Kidney (tissue), 14 donors: Measurements from ENCODE around the gene SDK1. TPM values are rescaled to one million over a fixed set of nuclear protein-coding genes. Genes with fewer than 3 reads are reported as not detected.

Source experiments
- DNase-seq, 5 donors: peaks; one replicate each; pipeline ENCODE4 v3.0.0-alpha.2; 2013 to 2020
- FAIRE-seq: peaks from 2 replicates; lab custom pipeline; 2012; peaks lifted over from hg19 to GRCh38; lab: Jason Lieb, UNC
- H3K27ac ChIP-seq, 2 donors: one replicate each; pipeline ENCODE4 v1.7.0; 2013; ENCODE audit warnings: low read depth in 2 of 2, low read length in 2 of 2, inconsistent platforms in 1 of 2
- H3K27me3 ChIP-seq: one replicate; pipeline ENCODE4 v1.7.1; 2013; ENCODE audit warnings: low read length, inconsistent platforms; ENCODE audit not compliant: control insufficient read depth, insufficient read depth
- H3K36me3 ChIP-seq, 3 donors: one replicate each; pipeline versions ENCODE4 v1.7.0 to v1.7.1; 2013; ENCODE audit warnings: low read length in 3 of 3, control low read depth in 1 of 3, inconsistent platforms in 1 of 3; ENCODE audit not compliant: insufficient read depth in 3 of 3, control insufficient read depth in 2 of 3
- H3K4me1 ChIP-seq, 3 donors: one replicate each; pipeline versions ENCODE4 v1.7.0 to v1.7.1; 2013; ENCODE audit warnings: low read length in 3 of 3, inconsistent platforms in 1 of 3, low read depth in 1 of 3; ENCODE audit not compliant: control insufficient read depth in 2 of 3, insufficient read depth in 2 of 3
- H3K4me3 ChIP-seq, 3 donors: one replicate each; pipeline versions ENCODE4 v1.7.0 to v1.8.1; 2013; ENCODE audit warnings: low read length in 3 of 3, control low read depth in 1 of 3, inconsistent platforms in 1 of 3
- H3K9ac ChIP-seq, 3 donors: one replicate each; pipeline versions ENCODE4 v1.7.0 to v1.7.1; 2013; ENCODE audit warnings: low read length in 3 of 3, control low read depth in 1 of 3, inconsistent platforms in 1 of 3
- H3K9me3 ChIP-seq, 3 donors: one replicate each; pipeline versions ENCODE4 v1.7.0 to v1.7.1; 2013; ENCODE audit warnings: low read length in 3 of 3, control low read depth in 1 of 3, inconsistent platforms in 1 of 3; ENCODE audit not compliant: control insufficient read depth in 2 of 3, insufficient read depth in 1 of 3
- intact Hi-C: fragments of 100-400 bp; cut with DNase I; formaldehyde crosslinking; loops from one replicate; pipeline ENCODE4 v1.11.1; 2022
- polyA plus RNA-seq: library from polyadenylated mRNA; stranded (reverse); fragments of 350-450 nt; fragmentation: Illumina TruSeq; extraction: RNeasy Lipid Tissue Mini Kit (QIAGEN cat#74804); gene quantifications from one replicate; pipeline ENCODE4 v1.2.3, GENCODE V29; 2014; ENCODE audit warnings: low read depth, low replicate concordance; ENCODE audit not compliant: insufficient read depth
- total RNA-seq: library from RNA; stranded (reverse); fragmentation: NEBNext Ultra II Directional; extraction: Animal tissue kit (Norgen Biotek cat#: 25700); gene quantifications from one replicate; pipeline ENCODE4 v1.2.1, GENCODE V29; 2021
- TF ChIP-seq, protein P1 (sequence below): IDR thresholded peaks from 3 replicates; pipeline ENCODE4 v1.5.1; 2012; ENCODE audit warnings: mild to moderate bottlenecking, moderate library complexity, borderline replicate concordance; ENCODE audit not compliant: insufficient read depth; ENCODE audit errors: extremely low read depth
- donor health status: control.
- donor health status: control.
- donor health status: control.
- donor health status: control.
- donor health status: control.
- donor health status: DM: yes; HTN: yes; CAD: no.
- donor health status: Normal renal cell carcinoma (clear cell type).

Gene SDK1
- total and polyA plus RNA-seq, 2 donors from 2014 or later, result 2.0 to 38.3 TPM

DNA sequence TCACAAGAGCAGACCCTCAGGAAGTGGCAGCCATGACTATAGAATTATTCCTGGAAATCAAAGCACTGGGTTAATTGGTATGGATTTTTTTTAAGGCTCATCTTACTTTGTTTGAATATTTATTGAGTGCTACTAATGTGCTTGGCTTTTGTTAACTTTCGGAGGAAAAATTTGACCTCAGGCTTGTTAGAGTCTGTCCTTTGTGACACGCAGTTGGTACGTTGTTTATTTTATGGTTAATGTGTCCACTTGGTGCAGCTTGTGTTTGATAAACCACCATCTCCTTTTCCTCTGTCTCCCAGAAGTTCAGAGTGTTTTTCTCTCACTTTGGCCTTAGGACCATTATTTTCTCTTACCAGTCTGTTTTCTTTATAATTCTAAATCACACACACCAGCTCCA lies 268.6 kb downstream of the SDK1 start:
- TF ChIP-seq, protein P1, sequence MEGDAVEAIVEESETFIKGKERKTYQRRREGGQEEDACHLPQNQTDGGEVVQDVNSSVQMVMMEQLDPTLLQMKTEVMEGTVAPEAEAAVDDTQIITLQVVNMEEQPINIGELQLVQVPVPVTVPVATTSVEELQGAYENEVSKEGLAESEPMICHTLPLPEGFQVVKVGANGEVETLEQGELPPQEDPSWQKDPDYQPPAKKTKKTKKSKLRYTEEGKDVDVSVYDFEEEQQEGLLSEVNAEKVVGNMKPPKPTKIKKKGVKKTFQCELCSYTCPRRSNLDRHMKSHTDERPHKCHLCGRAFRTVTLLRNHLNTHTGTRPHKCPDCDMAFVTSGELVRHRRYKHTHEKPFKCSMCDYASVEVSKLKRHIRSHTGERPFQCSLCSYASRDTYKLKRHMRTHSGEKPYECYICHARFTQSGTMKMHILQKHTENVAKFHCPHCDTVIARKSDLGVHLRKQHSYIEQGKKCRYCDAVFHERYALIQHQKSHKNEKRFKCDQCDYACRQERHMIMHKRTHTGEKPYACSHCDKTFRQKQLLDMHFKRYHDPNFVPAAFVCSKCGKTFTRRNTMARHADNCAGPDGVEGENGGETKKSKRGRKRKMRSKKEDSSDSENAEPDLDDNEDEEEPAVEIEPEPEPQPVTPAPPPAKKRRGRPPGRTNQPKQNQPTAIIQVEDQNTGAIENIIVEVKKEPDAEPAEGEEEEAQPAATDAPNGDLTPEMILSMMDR, result no peak
- H3K9me3 ChIP-seq, result peaks cover 0 to 10% (median 0%) of the 10 kb centered on the region in 3 donors
- H3K27me3 ChIP-seq, result no peaks in the 10 kb centered on the region
- no peaks in the 10 kb centered on the region for H3K36me3 ChIP-seq
- no peak overlapping the region for H3K27ac ChIP-seq
- no peaks in the 10 kb centered on the region for H3K4me1 ChIP-seq
- DNase-seq, result no peak
- intact Hi-C loops, result no loop called here
- no peak for FAIRE-seq
- no peak overlapping the region for H3K9ac ChIP-seq
- H3K4me3 ChIP-seq, result no peak overlapping the region

- Histone ChIP-seq H3K4me1 (no peaks in the 10 kb centered on the region), H3K4me3 (no peak overlapping the region), H3K9ac (no peak overlapping the region), H3K36me3 (no peaks in the 10 kb centered on the region), H3K27me3 (no peaks in the 10 kb centered on the region), H3K27ac (no peak overlapping the region), H3K9me3 (peaks cover 0 to 16% (median 4%) of the 10 kb centered on the region in 3 donors)
- FAIRE-seq (no peak), DNase-seq (no peak)
- TF ChIP-seq, protein P1, result no peak
- intact Hi-C loops, result no loop called here
Observed at GRCh38 chr7:3573151-3573550, 272.1 kb downstream of the SDK1 start.

GRCh38 chr7:3574386-3574785 lies 273.3 kb downstream of the SDK1 start:
- FAIRE-seq (no peak), DNase-seq (no peak)
- Histone ChIP-seq H3K36me3 (no peaks in the 10 kb centered on the region), H3K27ac (no peak overlapping the region), H3K4me1 (no peaks in the 10 kb centered on the region), H3K9ac (no peak overlapping the region), H3K4me3 (no peak overlapping the region), H3K9me3 (peaks cover 0 to 19% (median 4%) of the 10 kb centered on the region in 3 donors), H3K27me3 (no peaks in the 10 kb centered on the region)
- intact Hi-C loops, result no loop called here
- TF ChIP-seq, protein P1, result no peak
